Measurements from ENCODE around the gene CD93. TPM values are rescaled to one million over a fixed set of nuclear protein-coding genes. Genes with fewer than 3 reads are reported as not detected.
A peak's percentile ranks its signal among the peaks of the same experiment; 100 is the strongest.

The CD93 gene
- total RNA-seq, 2 donors from 2014 or later: 99.2 to 163 TPM

DNA sequence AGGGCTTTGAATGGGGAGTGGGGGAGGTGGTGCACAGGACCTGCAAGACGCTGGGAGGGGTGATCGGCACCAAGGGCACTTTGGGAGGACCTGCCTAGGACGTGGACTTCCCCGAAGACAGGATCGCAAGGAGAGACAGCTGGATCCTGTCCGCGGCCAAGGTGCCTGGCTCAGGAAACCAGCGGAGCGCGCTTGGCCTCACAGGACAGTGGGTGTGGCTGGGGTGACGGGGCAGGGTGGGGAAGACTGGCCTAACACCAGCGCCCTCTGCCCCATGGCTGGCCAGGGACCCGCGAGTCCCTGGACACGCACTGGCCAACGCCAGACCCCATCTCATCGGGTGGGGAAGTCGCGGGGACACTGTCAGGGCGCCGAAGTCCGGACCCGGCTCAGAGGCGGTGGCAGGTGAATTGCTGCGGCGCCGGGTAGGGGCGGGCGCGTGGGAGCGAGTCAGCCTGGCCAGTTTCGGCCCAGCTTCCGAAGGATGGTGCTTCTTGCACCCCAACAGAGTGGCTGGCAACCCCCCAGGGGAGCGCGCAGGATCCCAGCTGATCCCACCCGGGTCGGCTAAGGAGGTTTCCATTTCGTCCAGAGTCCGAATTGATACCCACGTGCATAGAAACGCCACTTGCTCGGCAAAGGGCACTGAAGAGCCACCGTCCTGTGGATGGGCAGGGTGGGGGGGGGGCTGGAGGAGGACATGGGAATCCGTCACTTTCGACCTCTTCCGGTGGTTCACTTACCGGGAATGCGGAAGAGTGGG, 35.9 kb downstream of the CD93 start:
- TF ChIP-seq, protein P1, sequence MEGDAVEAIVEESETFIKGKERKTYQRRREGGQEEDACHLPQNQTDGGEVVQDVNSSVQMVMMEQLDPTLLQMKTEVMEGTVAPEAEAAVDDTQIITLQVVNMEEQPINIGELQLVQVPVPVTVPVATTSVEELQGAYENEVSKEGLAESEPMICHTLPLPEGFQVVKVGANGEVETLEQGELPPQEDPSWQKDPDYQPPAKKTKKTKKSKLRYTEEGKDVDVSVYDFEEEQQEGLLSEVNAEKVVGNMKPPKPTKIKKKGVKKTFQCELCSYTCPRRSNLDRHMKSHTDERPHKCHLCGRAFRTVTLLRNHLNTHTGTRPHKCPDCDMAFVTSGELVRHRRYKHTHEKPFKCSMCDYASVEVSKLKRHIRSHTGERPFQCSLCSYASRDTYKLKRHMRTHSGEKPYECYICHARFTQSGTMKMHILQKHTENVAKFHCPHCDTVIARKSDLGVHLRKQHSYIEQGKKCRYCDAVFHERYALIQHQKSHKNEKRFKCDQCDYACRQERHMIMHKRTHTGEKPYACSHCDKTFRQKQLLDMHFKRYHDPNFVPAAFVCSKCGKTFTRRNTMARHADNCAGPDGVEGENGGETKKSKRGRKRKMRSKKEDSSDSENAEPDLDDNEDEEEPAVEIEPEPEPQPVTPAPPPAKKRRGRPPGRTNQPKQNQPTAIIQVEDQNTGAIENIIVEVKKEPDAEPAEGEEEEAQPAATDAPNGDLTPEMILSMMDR (IDR thresholded peaks at IDR 0.05): no peak
- no peak for DNase-seq (ENCODE audit: low spot score)
- Histone ChIP-seq H3K4me1 (ENCODE audit: control insufficient read depth in 1 of 2, low read depth in 2 of 2) (peaks cover 12 to 42% of the 10 kb centered on the region in 2 donors), H3K4me3 (peak overlapping the region; percentile 85), H3K36me3 (no peaks in the 10 kb centered on the region), H3K9me3 (no peaks in the 10 kb centered on the region), H3K27ac (peak overlapping the region; percentile 82 to 89), H3K27me3 (replicated peaks; ENCODE audit: insufficient read depth) (no peaks in the 10 kb centered on the region)
- ATAC-seq (ENCODE audit: insufficient number of reproducible peaks, low FRiP score, low read depth): peak; percentile 13

DNA sequence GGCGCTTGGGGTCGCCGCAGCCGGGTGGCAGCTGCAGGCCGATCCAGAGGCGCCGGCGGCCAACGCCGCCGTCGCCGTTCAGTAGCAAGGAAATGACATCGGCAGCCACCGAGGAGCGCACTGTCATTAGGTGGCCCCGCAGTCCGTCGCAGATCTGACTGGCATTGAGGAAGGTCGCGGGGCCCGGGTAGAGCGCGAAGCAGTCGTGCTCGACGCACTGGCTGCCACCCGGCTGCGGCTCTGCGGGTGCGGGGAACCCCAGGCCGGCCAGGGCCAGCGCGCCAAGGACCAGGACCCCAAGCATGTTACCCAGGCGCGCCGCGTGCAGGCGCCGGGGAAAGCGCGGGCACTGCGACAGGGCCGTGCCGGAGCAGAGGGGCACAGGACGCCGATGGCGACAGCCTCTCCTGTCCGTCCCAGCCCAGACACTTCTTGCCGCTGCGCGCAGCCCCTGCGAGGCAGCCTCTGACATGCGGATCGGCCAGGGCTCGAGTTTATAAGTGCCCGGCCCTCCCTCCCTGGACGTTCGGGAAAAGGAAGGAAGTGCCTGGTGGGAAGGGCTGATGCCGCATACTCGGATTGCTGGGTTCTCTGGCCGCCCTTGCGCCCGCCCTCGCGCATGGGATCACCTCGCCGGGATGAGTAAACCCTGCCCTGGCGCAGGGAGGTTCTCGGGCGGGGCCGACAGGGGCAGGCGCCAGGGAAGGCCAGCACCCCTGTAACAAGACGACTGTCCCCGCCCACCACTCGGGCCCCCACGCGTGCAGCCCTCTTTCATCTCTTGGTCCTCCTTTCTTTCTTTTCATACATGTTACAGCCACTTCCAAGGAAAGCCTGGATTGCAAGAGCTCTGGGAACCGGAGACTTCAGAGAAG, 36.7 kb downstream of the CD93 start, which contains the start of gene THBD:
TSS of gene THBD (minus strand) at position 472 of the 875 bp plus-strand sequence. CDS start at position 304, 168 bp downstream.
- Histone ChIP-seq H3K4me3 (peak within 1 kb of the TSS; percentile 85), H3K4me1 (ENCODE audit: control insufficient read depth in 1 of 2, low read depth in 2 of 2) (peaks cover 12 to 45% of the 10 kb centered on the region in 2 donors), H3K9me3 (no peaks in the 10 kb centered on the region), H3K36me3 (no peaks in the 10 kb centered on the region), H3K27me3 (replicated peaks; ENCODE audit: insufficient read depth) (no peaks in the 10 kb centered on the region), H3K27ac (peak within 1 kb of the TSS; percentile 82 to 89)
- ATAC-seq (ENCODE audit: insufficient number of reproducible peaks, low FRiP score, low read depth) (peak; percentile 70), DNase-seq (ENCODE audit: low spot score) (peak; percentile 65)
- TF ChIP-seq, protein P1 (IDR thresholded peaks at IDR 0.05): no peak

DNA sequence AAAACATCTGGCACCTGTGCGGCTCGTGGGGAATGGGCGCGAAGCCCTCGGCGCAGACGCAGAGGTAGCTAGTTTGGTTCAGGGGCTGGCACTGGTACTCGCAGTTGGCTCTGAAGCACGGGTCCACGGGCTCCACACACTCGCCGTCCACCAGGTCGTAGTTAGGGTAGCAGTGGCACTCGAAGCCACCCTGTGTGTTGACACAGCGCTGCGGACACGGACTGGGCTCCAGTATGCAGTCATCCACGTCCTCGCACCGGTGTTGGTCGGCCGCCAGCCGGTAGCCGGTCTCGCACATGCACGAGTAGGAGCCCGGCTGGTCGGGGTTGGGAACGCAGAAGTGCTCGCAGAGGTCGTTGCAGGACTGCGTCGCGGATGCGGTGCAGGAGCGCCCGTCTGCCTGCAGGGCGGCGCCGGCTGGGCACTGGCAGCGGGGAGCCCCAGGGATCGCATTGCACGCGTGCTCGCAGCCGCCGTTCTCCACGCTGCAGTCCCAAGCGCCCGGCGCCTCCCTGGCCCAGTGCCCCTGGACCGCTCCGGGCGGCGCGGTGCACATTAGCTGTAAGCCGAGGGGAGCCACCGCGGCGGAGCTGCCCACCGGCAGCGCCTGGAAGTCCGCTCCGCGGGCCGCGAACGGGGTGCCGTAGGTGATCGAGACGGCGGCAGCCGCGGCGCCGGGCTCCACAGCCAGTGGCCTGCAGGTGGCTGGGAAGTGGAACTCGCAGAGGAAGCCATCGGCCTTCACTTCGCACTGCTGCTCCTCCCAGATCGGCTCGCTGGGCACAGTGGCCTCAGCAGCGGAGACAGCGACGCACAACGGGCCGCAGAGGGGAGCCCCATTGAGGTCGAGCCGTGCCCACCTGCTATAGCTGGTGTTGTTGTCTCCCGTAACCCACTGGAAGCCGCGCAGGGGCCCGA, 37.6 kb downstream of the CD93 start:
- DNase-seq (ENCODE audit: low spot score): no peak
- Histone ChIP-seq H3K9me3 (no peaks in the 10 kb centered on the region), H3K4me1 (ENCODE audit: control insufficient read depth in 1 of 2, low read depth in 2 of 2) (peaks cover 12 to 45% of the 10 kb centered on the region in 2 donors), H3K36me3 (no peaks in the 10 kb centered on the region), H3K4me3 (peak overlapping the region; percentile 85), H3K27me3 (replicated peaks; ENCODE audit: insufficient read depth) (no peaks in the 10 kb centered on the region), H3K27ac (peak overlapping the region; percentile 82 to 89)
- ATAC-seq (ENCODE audit: insufficient number of reproducible peaks, low FRiP score, low read depth): no peak
- TF ChIP-seq, protein P1 (IDR thresholded peaks at IDR 0.05): peak; percentile 63

DNA sequence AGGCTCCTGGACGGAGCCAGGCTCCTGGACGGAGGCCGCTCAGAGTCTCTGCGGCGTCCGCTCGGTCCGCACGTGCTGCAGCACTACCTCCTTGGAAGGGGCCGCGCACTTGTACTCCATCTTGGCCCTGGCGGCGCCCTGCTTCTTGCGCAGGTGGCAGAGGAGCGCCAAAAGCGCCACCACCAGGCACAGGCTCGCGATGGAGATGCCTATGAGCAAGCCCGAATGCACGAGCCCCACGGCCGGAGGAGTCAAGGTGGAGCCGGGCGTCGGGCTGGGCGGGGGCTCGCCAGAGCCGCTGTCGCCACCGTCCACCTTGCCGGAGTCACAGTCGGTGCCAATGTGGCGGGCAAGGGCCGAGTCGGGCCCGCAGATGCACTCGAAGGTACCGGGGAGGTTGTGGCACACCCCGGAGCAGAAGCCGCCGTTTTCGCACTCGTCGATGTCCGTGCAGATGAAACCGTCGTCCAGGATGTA, 38.3 kb downstream of the CD93 start:
- Histone ChIP-seq H3K27me3 (replicated peaks; ENCODE audit: insufficient read depth) (no peaks in the 10 kb centered on the region), H3K4me1 (ENCODE audit: control insufficient read depth in 1 of 2, low read depth in 2 of 2) (peaks cover 12 to 45% of the 10 kb centered on the region in 2 donors), H3K27ac (no peak overlapping the region), H3K9me3 (no peaks in the 10 kb centered on the region), H3K4me3 (peak overlapping the region; percentile 85), H3K36me3 (no peaks in the 10 kb centered on the region)
- DNase-seq (ENCODE audit: low spot score): no peak
- TF ChIP-seq, protein P1 (IDR thresholded peaks at IDR 0.05): no peak
- ATAC-seq (ENCODE audit: insufficient number of reproducible peaks, low FRiP score, low read depth): no peak
